HEK293T (cell line): Measurements from ENCODE around the gene COMMD3.

Experiments used
- CTCF ChIA-PET: fragments of 350-600 bp; formaldehyde crosslinking; extraction: SDS; loops from one replicate; lab custom pipeline; 2021; ENCODE audit warnings: antibody characterized with exemption, inconsistent platforms; lab: Yijun Ruan, JAX
- POLR2A ChIA-PET: fragments of 350-600 bp; formaldehyde crosslinking; extraction: SDS; loops from one replicate; lab custom pipeline; 2020; ENCODE audit warnings: antibody characterized with exemption, inconsistent platforms; lab: Yijun Ruan, JAX
- DNase-seq: peaks from one replicate; pipeline ENCODE4 v3.0.0; 2012; ENCODE audit warnings: mixed read lengths; ENCODE audit errors: extremely low spot score
- ARNT ChIP-seq: fragments of 450-650 bp; IDR thresholded peaks from 2 replicates; pipeline ENCODE4 v1.6.1; 2017; ENCODE audit warnings: mild to moderate bottlenecking
- BHLHE40 ChIP-seq: fragments of 450-650 bp; IDR thresholded peaks from 2 replicates; pipeline ENCODE4 v1.6.1; 2016; ENCODE audit warnings: mild to moderate bottlenecking, moderate library complexity, borderline replicate concordance
- CTBP1 ChIP-seq: fragments of 450-650 bp; IDR thresholded peaks from 2 replicates; pipeline ENCODE4 v1.6.1; 2016; ENCODE audit warnings: borderline replicate concordance
- ELF4 ChIP-seq: fragments of 450-650 bp; IDR thresholded peaks from 2 replicates; pipeline ENCODE4 v1.6.1; 2017; ENCODE audit warnings: antibody characterized with exemption
- FOXA1 ChIP-seq: fragments of 450-650 bp; IDR thresholded peaks from 2 replicates; pipeline ENCODE4 v1.6.1; 2016; ENCODE audit warnings: mild to moderate bottlenecking
- FOXK2 ChIP-seq: fragments of 450-650 bp; IDR thresholded peaks from 2 replicates; pipeline ENCODE4 v1.6.1; 2016; ENCODE audit warnings: mild to moderate bottlenecking
- FOXM1 ChIP-seq: fragments of 450-650 bp; IDR thresholded peaks from 2 replicates; pipeline ENCODE4 v1.6.1; 2017; ENCODE audit warnings: mild to moderate bottlenecking, borderline replicate concordance
- HDGF ChIP-seq: fragments of 450-650 bp; IDR thresholded peaks from 2 replicates; pipeline ENCODE4 v1.6.1; 2017; ENCODE audit warnings: antibody characterized with exemption, borderline replicate concordance
- L3MBTL2 ChIP-seq: fragments of 450-650 bp; conservative IDR thresholded peaks from 2 replicates; pipeline ENCODE4 v1.6.1; 2016; ENCODE audit warnings: mild to moderate bottlenecking
- LEF1 ChIP-seq: fragments of 450-650 bp; IDR thresholded peaks from 2 replicates; pipeline ENCODE4 v1.6.1; 2017; ENCODE audit warnings: mild to moderate bottlenecking, borderline replicate concordance
- NFRKB ChIP-seq: fragments of 450-650 bp; IDR thresholded peaks from 2 replicates; pipeline ENCODE4 v1.6.1; 2016; ENCODE audit warnings: mild to moderate bottlenecking, moderate library complexity
- SP1 ChIP-seq: fragments of 450-650 bp; IDR thresholded peaks from 2 replicates; pipeline ENCODE4 v1.6.1; 2017
- SUZ12 ChIP-seq: fragments of 450-650 bp; IDR thresholded peaks from 2 replicates; pipeline ENCODE4 v1.6.1; 2016; ENCODE audit warnings: mild to moderate bottlenecking
- TARDBP ChIP-seq: fragments of 450-650 bp; IDR thresholded peaks from 2 replicates; pipeline ENCODE4 v1.6.1; 2016
- ZNF384 ChIP-seq: fragments of 450-650 bp; IDR thresholded peaks from 2 replicates; pipeline ENCODE4 v1.6.1; 2016
- TF ChIP-seq, protein P1 (sequence below): fragments of 450-650 bp; IDR thresholded peaks from 2 replicates; pipeline ENCODE4 v1.6.1; 2016

The COMMD3 gene

DNA sequence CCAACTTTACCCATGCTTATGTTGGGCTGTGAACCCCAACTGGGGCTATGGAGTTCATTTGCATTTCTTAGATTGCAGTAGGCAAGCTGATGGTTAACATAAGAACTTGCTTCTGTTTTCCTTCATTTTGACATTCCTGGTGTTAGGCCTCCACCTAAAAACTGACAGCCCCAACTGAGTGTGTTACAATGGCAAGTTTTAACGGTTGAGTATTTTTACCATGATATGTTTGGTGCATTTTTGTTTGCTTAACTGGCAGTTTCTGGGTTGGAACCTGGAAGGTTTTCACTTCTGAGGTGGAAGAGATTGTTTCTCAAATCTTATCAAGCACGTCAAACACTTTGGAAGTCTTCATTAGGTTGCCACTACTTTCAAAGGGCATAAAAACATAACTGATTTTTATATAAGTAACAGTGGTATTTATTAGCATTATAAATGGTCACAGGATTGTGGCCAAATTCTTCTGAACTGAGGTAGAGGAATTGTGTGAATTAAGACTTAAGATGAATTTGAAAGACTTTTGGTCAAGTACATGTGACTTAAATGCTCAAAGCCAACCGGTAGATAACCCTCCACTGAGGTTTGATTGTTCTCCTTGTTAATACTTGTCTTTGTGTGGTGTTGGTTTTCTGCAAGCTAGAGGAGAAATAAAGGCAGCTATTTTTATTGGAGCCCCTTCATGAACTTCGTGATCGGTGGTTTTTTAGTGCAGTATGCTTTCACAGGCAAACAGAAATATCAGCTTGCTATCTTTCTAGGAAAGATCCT is 7.5 kb downstream of the COMMD3 start:
- TF ChIP-seq, protein P1, sequence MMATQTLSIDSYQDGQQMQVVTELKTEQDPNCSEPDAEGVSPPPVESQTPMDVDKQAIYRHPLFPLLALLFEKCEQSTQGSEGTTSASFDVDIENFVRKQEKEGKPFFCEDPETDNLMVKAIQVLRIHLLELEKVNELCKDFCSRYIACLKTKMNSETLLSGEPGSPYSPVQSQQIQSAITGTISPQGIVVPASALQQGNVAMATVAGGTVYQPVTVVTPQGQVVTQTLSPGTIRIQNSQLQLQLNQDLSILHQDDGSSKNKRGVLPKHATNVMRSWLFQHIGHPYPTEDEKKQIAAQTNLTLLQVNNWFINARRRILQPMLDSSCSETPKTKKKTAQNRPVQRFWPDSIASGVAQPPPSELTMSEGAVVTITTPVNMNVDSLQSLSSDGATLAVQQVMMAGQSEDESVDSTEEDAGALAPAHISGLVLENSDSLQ: peak; percentile 36; the same call in 1 of the 2 replicates
- no peak for TF ChIP-seq NFRKB
- CTCF ChIA-PET: no interaction called here
- POLR2A ChIA-PET: interaction anchor here (1.0 to 1.9 kb wide), 7 partner anchors 8 to 231 kb away, joined by 3 to 8 read pairs (median 5); partner anchors contain the start of gene COMMD3
- no peak for DNase-seq

GRCh38 chr10:22324413-22324812 is 8.2 kb downstream of the COMMD3 start:
- no peak for DNase-seq
- ChIA-PET POLR2A (interaction anchor here (1.0 to 1.9 kb wide), 5 partner anchors 8 to 230 kb away, joined by 4 to 8 read pairs (median 6); partner anchors contain the start of gene COMMD3), CTCF (interaction anchor here (0.5 kb wide), 1 partner anchor 193 kb away, joined by 3 read pairs; no protein-coding TSS in a partner anchor)
- no peak for TF ChIP-seq FOXA1
- no peak for TF ChIP-seq ARNT
- TF ChIP-seq, protein P1: no peak
- TF ChIP-seq LEF1: no peak
- no peak for TF ChIP-seq ELF4
- no peak for TF ChIP-seq NFRKB

- CTCF ChIA-PET: interaction anchor here (0.5 kb wide), 1 partner anchor 193 kb away, joined by 3 read pairs; no protein-coding TSS in a partner anchor
- POLR2A ChIA-PET: interaction anchor here (1.0 to 1.9 kb wide), 5 partner anchors 9 to 230 kb away, joined by 4 to 8 read pairs (median 6); partner anchors contain the start of gene COMMD3
- DNase-seq: no peak
- TF ChIP-seq, protein P1: peak; percentile 69
- TF ChIP-seq BHLHE40 (no peak), SP1 (no peak), ZNF384 (no peak), SUZ12 (no peak), NFRKB (no peak)
These were observed 8.7 kb downstream of the COMMD3 start for GRCh38 chr10:22324893-22325271.

DNA sequence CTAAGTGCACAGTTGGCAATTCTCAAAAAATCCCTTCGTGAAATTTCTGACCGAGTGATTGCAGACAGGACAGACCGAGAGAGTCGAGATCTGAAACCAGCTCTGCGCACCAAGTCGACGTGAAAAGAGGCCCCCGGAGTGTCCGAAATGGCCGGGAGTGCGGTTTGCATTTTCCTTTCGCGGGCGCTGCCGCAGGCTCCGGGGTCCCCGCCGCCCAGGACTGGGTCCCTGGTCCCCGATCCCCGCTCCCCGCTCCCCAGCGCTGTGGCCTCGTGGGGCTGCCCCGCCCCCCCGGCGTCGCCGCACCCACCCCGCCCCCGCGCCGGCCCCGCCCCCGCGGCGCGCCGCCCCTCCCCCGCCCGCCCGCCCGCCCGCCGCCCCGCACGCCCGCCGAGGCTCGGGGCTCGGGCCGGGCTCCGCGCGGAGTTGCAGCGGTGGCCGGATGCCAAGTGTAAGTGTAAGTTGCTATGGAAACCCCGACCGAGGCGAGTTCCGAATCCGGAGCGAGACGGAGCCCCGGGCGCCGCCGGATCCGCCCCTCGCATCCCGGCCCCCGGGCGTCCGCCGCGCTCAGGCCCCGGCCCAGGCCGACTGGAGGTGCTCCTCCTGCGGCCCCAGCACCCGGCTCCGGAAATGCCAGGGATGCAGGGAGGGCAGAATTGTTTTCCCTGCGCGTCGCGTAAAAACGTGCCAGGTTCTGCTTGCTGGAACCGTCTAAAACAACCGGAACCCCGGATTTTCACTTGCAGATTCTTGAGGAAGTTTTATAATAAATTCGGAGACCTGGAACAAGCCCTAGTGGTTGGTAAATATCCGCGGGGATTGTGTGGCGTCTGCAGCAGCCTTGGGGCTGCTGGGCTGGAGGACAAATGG is 9.3 kb downstream of the COMMD3 start:
- peak; percentile 66 for DNase-seq
- POLR2A ChIA-PET: interaction anchor here (1.0 to 1.8 kb wide), 3 partner anchors 15 to 111 kb away, joined by 6 to 8 read pairs (median 8); no protein-coding TSS in a partner anchor
- CTCF ChIA-PET: no interaction called here
- TF ChIP-seq SUZ12: no peak
- no peak for TF ChIP-seq TARDBP
- TF ChIP-seq NFRKB: no peak
- TF ChIP-seq, protein P1: no peak
- no peak for TF ChIP-seq FOXA1
- TF ChIP-seq BHLHE40: no peak
- no peak for TF ChIP-seq L3MBTL2
- no peak for TF ChIP-seq ARNT
- no peak for TF ChIP-seq FOXK2
- TF ChIP-seq CTBP1: no peak
- TF ChIP-seq HDGF: no peak
- TF ChIP-seq SP1: no peak
- TF ChIP-seq ZNF384: no peak
- TF ChIP-seq ELF4: no peak
- no peak for TF ChIP-seq LEF1
- TF ChIP-seq FOXM1: no peak

DNA sequence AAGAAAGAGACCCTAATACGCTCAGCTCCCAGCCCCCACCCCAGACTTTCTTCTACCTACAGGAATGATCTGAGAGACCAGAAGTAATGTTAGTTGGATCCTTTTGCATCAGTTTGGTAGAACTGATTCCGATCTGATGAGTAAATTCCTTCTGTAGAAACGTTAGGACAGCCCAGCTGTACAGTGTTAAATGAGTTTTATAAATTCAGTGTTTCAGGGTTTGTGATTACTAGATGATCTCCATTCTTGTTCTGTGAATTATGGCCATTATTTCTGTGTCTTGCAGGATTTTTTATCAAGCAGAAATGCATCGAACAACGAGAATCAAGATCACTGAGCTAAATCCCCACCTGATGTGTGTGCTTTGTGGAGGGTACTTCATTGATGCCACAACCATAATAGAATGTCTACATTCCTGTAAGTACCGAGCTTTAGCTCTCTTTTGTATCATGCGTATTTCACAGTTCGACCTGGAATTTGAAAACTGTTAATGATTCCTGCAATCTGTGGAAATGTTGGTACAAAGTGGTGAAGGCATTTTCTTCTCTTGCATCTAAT is 10.0 kb downstream of the COMMD3 start:
- TF ChIP-seq, protein P1: no peak
- TF ChIP-seq ELF4 (no peak), CTBP1 (no peak), L3MBTL2 (no peak), SUZ12 (no peak), BHLHE40 (no peak), TARDBP (no peak), NFRKB (no peak)
- ChIA-PET CTCF (no interaction called here), POLR2A (interaction anchor here (0.7 to 2.2 kb wide), 3 partner anchors 10 to 111 kb away, joined by 4 to 10 read pairs (median 8); partner anchors contain the start of gene COMMD3)
- DNase-seq: no peak
